ENCODE measurements around the gene CNIH3. TPM values are rescaled to one million over a fixed set of nuclear protein-coding genes. Genes with fewer than 3 reads are reported as not detected.

Gene CNIH3
- total RNA-seq, 1 donor from 2014 or later: 4.2 TPM

- Mint-ChIP-seq H3K36me3 (ENCODE audit: unreplicated experiment) (no peaks in the 10 kb centered on the region), H3K4me3 (ENCODE audit: unreplicated experiment) (no peak overlapping the region), H3K27ac (ENCODE audit: unreplicated experiment) (no peak overlapping the region), H3K27me3 (ENCODE audit: unreplicated experiment) (peaks cover 59% of the 10 kb centered on the region), H3K4me1 (ENCODE audit: unreplicated experiment) (peaks cover 13% of the 10 kb centered on the region), H3K9me3 (ENCODE audit: unreplicated experiment) (no peaks in the 10 kb centered on the region)
- DNase-seq (ENCODE audit: extremely low spot score, unreplicated experiment): no peak
- TF ChIP-seq CTCF (IDR thresholded peaks at IDR 0.05): no peak
Measured at GRCh38 chr1:224613486-224613885, 2.6 kb upstream of the CNIH3 start.

GRCh38 chr1:224616756-224617409 is 766 bp downstream of the CNIH3 start:
- Mint-ChIP-seq H3K27ac (ENCODE audit: unreplicated experiment) (no peak overlapping the region), H3K27me3 (ENCODE audit: unreplicated experiment) (peaks cover 68% of the 10 kb centered on the region), H3K4me1 (ENCODE audit: unreplicated experiment) (peaks cover 13% of the 10 kb centered on the region), H3K36me3 (ENCODE audit: unreplicated experiment) (no peaks in the 10 kb centered on the region), H3K4me3 (ENCODE audit: unreplicated experiment) (peak overlapping the region; percentile 68), H3K9me3 (ENCODE audit: unreplicated experiment) (no peaks in the 10 kb centered on the region)
- no peak for TF ChIP-seq CTCF (IDR thresholded peaks at IDR 0.05)
- DNase-seq (ENCODE audit: extremely low spot score, unreplicated experiment): no peak

- Mint-ChIP-seq H3K36me3 (ENCODE audit: unreplicated experiment) (no peaks in the 10 kb centered on the region), H3K27me3 (ENCODE audit: unreplicated experiment) (peaks cover 64% of the 10 kb centered on the region), H3K4me3 (ENCODE audit: unreplicated experiment) (peak overlapping the region; percentile 18), H3K9me3 (ENCODE audit: unreplicated experiment) (no peaks in the 10 kb centered on the region), H3K27ac (ENCODE audit: unreplicated experiment) (no peak overlapping the region), H3K4me1 (ENCODE audit: unreplicated experiment) (peaks cover 13% of the 10 kb centered on the region)
- no peak for DNase-seq (ENCODE audit: extremely low spot score, unreplicated experiment)
- TF ChIP-seq CTCF (IDR thresholded peaks at IDR 0.05): no peak
Measured at GRCh38 chr1:224617410-224618355, 1.6 kb downstream of the CNIH3 start.

DNA sequence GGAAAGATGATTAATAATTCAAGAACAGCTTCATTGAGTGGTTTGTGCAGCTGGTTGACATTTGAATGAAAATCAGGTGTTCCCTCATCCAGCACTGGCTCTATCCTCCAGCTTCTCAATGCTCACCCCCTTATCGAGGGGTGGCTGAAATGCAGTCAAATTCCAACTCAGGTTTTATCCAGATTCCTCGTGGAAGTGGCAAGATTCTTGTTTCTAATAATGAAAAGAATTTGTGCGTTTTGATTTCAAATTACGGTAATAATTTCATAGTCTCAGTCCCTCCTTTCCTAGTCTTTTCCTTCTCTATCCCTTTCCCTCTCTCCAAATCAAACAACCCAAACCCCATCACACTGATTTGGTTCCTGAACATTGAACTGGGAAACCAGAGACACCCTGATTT is 3.1 kb downstream of the CNIH3 start:
- H3K27me3 Mint-ChIP-seq (ENCODE audit: unreplicated experiment): peaks cover 63% of the 10 kb centered on the region
- H3K4me1 Mint-ChIP-seq (ENCODE audit: unreplicated experiment): peaks cover 25% of the 10 kb centered on the region
- H3K36me3 Mint-ChIP-seq (ENCODE audit: unreplicated experiment): no peaks in the 10 kb centered on the region
- no peak overlapping the region for H3K4me3 Mint-ChIP-seq (ENCODE audit: unreplicated experiment)
- no peak for DNase-seq (ENCODE audit: extremely low spot score, unreplicated experiment)
- no peak for TF ChIP-seq CTCF (IDR thresholded peaks at IDR 0.05)
- H3K27ac Mint-ChIP-seq (ENCODE audit: unreplicated experiment): no peak overlapping the region
- no peaks in the 10 kb centered on the region for H3K9me3 Mint-ChIP-seq (ENCODE audit: unreplicated experiment)

DNA sequence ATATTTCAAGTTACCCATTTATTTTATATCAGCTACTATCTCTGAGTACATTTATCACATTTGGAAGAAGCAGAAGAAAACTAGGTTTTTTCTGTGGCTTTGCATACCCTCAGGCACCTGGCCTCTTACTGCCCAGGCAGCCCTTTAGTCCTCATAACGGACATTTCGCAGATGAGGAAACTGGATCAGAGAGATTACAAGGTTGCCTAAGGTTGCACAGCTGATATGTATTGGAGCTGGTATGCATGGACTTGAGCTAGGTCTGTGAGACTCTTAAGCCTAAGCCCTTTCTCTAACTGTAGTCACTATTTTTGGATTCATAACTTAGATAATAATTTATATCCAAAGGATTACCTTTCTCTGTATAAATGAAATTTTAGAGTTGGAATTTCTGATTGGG is 4.0 kb downstream of the CNIH3 start:
- Mint-ChIP-seq H3K36me3 (ENCODE audit: unreplicated experiment) (no peaks in the 10 kb centered on the region), H3K9me3 (ENCODE audit: unreplicated experiment) (no peaks in the 10 kb centered on the region), H3K27me3 (ENCODE audit: unreplicated experiment) (peaks cover 60% of the 10 kb centered on the region), H3K4me1 (ENCODE audit: unreplicated experiment) (peaks cover 27% of the 10 kb centered on the region), H3K4me3 (ENCODE audit: unreplicated experiment) (no peak overlapping the region), H3K27ac (ENCODE audit: unreplicated experiment) (no peak overlapping the region)
- no peak for DNase-seq (ENCODE audit: extremely low spot score, unreplicated experiment)
- TF ChIP-seq CTCF (IDR thresholded peaks at IDR 0.05): no peak

All from osteocyte (in vitro differentiated cells).